SU-DHL-6 (cell line): Measurements from ENCODE around the gene SCN8A.

Source experiments
- CTCF ChIP-seq: fragments of 200-600 bp; sonication (generic); IDR thresholded peaks from one replicate; pipeline ENCODE4 v1.5.1; 2017; ENCODE audit warnings: antibody characterized with exemption, mild to moderate bottlenecking, low read length, moderate library complexity; ENCODE audit not compliant: insufficient read depth, poor library complexity, severe bottlenecking
- EZH2phosphoT487 ChIP-seq: fragments of 200-600 bp; sonication (generic), shearing (Covaris generic); conservative IDR thresholded peaks from 2 replicates; pipeline ENCODE4 v1.6.1; 2018; ENCODE audit warnings: mild to moderate bottlenecking, antibody characterized with exemption, low read length, moderate library complexity, mixed read lengths

GRCh38 chr12:51635346-51635745 is 44.3 kb downstream of the SCN8A start:
- TF ChIP-seq CTCF (no peak), EZH2phosphoT487 (no peak)
